Forelimb muscle (tissue), 1 donor: Measurements from ENCODE around the gene MECP2. TPM values are rescaled to one million over a fixed set of nuclear protein-coding genes. Genes with fewer than 3 reads are reported as not detected.
"Not testable (repeated sequence)": the region's sequence is repeated elsewhere in the genome, so short reads cannot be mapped to it uniquely, and the experiment has no call there.

Source experiments
- DNase-seq: peaks from one replicate; pipeline ENCODE4 v3.0.0-alpha.2; 2013; ENCODE audit warnings: low read depth
- polyA plus RNA-seq: library from polyadenylated mRNA; unstranded; fragments of 120-200 nt; gene quantifications from one replicate; pipeline ENCODE4 v1.2.1, GENCODE V29; 2013; ENCODE audit not compliant: insufficient read length

The MECP2 gene
- polyA plus RNA-seq, 1 donor, result 21.2 TPM

DNA sequence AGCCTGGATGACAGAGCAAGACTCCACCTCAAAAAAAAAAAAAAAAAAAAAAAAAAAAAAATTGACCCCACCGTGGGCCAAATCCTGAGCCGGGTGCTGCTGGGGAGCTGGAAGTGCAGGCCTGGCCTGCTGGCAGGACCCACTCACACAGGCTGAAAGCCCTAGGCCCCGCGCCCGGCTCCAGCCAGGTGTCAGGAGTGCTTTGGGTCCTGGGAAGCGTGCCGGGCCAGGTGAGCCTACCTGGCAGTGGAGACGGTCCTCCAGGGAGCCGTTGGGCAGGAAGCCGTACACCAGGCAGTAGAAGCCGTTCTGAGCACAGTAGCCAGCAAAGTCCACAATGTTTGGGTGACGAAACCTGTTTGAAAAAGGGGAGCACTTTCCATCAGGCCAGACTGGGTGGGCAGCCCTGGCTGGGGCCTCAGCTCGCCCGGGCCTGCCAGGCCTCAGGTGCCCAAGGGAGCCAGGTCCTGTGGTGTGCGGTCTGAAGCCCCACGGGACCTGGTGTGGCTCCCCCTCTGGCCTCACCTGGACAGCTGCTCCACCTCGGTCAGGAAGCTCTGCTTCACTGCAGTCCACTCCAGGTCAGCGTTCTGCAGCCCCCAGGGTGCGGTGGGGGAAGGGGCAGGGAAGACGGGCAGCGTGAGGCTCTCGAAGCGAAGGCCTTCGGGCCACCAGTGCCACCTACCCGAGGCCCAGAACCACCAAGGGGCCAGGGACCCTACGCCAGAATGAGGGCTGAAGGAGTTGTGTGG, 79.6 kb downstream of the MECP2 start:
- no peak for DNase-seq

DNA sequence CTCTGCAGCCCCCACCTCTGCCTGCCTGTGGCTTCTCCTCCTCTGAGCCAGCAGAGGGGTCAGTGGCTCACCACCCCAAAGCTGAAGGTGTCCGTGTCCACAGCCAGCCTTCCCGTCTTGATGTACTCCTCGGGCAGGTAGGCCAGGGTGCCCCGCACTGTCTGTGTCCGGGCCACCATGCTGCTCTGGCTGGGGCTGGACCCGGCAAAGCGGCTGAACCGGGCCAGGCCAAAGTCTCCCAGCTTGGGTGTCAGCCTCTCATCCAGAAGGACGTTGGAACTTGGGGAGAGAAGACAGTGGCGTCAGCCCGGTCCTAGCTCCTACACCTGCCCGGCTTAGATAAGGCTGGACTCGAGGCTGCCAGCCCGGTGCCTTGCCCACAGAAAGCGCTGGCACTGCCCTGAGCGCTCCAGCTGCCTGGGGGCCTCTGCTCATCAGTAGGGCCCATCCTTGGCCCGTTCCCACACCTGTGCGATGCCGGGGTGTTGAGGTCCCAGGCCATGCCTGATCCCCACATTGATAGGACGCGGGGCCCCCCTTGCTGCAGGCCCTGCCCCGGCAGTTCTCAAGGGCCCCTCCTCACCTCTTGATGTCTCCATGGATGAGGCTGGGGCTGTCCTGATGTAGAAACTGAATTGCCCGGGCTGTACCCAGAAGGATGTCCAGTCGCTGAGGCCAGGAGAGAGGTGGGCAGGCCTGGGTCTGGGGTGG, 81.0 kb downstream of the MECP2 start:
- DNase-seq, result no peak

DNA sequence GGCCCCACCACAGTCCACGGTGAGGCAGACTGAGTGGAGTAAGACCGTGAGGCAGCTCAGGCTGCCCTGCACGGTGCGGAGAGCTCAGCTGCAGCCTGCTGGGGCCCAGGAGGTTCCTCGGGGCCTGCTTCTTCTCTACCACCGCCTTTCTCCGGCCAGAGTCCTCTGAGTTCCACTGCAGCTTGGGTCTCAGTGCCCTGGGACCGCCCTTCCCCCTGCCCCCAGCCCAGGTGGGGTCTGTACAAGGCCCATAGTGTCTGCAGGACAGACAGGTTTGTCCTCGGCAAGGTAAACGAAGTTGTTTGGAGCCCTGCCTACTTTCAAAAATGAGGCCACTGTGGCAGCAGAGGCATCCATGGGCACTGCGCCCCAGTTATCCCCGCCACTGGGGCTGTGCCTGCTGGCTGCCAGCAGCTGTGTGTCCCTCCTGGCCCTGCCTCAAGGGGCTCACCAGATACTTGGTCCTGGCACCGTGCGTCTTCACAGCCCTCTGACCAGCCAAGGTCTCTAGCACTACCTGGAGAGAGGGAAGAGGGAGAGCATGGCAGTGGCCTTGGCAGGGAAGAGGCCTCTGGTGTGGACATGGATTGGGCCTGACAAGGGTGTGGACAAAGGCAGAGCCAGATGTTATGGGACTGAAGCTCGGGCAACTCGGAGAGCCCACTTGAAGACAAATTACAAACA, 81.8 kb downstream of the MECP2 start:
- DNase-seq, result no peak

DNA sequence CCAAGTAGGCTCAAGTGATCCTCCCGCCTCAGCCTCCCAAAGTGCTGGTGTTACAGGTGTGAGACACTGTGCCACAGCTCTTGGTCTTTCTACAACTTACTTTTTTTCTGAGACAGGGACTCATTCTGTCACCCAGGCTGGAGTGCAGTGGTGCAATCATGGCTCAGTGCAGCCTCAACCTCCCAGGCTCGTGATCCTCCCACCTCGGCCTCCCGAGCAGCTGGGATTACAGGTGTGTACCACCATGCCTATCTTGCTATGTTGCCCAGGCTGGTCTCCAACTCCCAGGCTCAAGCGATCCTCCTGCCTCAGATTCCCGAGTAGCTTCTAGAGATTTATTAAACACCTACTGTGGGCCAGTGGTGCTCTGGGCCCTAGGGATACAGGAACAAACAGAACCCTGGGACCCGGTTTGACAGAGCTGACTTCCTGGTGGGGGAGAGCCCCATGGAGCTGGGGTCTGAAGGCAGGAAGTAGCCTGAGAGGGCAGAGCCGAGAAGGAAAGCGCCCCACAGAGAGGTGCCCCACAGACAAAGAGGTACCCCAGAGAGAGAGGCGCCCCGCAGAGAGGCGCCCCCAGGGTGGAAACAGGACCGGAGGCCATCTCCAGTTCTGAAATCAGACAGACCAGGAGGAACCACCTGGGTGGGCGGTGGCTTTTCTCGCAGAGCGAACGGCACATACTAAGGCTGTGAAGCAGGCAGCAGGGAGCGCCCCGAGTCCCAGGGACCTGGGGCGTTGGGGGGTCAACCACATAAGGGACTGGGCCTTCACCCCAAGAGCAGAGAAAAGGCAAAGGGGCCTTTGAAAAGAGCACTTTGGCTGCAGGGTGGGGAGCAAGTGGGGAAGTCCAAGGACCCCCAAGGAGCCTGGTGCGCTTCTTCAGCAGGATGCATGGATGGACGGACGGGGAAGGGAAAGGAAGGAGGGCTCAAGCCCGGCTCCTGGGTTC, 82.8 kb downstream of the MECP2 start:
- DNase-seq, result no peak

- no peak for DNase-seq
These were observed 83.7 kb downstream of the MECP2 start for GRCh38 chrX:154013614-154014360.

DNA sequence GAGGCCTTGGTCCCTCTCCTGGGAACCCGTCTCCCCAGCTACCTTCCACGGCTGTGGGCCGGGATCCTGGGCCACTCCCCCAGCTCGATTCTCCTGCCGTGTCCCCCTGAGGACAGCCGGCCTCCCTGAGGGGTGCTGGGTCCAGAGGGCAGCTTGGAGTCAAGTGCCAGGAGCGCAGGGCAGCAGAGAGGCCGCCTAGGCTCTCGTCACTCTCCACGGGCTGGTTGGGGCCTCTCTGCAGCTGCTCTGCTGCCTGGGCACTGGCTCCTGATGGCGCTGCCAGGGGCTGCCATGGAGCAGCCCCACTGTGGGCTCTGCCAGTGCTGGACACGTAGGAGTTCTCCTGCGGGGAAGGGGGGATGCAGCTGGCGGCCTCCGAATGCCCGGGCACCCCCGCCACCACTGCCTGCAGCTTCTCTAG, 84.5 kb downstream of the MECP2 start:
- DNase-seq, result no peak

GRCh38 chrX:154012336-154012991, 85.1 kb downstream of the MECP2 start:
- DNase-seq, result no peak

DNA sequence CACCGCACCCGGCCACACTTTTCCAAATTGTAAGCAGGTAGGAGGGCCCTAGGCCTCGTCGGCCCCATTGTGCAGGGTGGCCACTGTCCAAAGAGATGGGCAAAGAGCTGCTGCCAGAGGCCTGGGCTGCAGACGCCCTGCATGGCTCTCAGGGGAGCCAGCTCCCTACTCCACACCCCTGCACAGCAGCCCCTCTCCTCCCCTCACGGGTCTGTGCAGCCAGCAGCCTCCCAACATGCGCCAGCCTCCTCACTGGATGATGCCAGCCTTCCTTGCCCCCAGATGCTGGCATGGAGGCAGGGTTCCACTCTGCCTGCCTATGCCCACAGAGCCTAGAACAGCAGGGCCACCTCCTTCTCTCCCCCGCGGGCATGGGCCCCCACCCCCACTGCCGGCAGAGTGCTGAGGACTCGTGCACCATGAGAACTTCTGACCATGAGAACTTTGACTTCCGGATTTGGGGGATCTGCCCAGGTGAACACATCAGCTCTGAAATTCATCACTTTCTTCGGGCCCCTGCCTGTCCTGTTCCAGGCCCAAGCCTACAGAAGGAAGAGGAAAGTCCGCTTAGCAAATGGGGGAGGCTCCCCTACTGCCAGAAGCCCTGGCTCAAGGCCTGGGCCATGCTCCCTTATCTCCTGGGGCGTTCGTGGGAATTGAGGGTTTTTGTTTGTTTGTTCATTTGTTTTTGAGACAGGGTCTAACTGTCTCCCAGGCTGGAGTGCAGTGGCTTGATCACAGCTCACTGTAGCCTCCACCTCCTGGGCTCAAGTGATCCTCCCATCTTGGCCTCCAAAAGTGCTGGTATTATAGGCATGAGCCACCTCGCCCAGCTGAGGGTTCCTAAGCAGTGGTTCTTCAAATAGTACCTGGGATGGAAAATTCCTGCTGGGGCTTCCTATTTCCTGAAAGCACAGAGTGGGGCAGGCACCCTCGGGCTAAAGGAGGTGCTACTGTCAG, 85.9 kb downstream of the MECP2 start:
- no peak for DNase-seq

- no peak for DNase-seq
These were observed 87.0 kb downstream of the MECP2 start for GRCh38 chrX:154010330-154011087.

- no peak for DNase-seq
These were observed 89.0 kb downstream of the MECP2 start for GRCh38 chrX:154008521-154008920.

DNA sequence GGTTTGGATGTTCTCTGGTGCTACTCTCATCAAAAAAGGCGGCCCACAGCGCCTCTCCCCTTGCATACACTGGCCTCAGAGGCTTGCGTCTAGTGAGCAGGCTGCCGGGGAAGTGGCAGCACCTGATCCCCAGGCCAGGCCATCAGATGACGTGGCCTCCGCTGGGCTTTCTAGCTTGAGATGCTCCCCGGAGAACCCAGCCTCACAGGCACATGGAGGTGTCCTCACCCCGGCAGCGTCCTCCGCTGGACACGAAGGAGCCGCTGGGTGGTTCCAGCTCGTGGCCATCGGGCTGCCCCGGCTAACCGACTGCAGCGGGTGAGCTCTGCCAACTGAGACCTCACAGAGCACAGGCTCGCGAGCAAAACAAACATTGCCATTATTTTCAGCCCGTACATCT, 90.6 kb downstream of the MECP2 start:
- no peak for DNase-seq

GRCh38 chrX:154004315-154004714, 93.2 kb downstream of the MECP2 start:
- DNase-seq, result no peak

DNA sequence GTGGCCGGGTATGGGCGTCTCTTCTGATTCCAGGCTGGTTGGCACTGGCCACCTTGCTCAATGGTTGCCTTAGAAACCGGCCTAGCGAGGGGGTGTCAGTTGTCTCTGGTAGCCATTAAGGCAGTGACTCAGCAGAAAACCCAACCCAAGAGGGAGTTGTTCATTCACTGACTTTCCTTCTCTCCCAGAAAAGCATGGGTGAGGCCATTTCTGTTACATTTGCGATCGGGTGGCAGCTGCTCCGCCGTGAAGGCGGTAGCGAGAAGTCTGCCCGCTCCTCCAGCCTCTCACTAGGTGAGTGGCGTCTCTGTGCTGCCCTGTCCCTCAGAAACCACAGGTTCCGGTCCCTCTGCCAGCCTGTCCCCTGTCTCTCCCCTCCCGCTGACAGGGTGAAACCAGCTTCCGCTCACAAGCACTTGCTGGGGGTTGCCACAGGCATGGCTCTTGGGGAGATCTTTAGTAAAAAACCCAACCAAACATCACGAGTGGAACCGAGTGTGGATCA, 95.2 kb downstream of the MECP2 start:
- no peak for DNase-seq

GRCh38 chrX:154000051-154000450, 97.5 kb downstream of the MECP2 start:
- no peak for DNase-seq

- DNase-seq, result no peak
These were observed 98.0 kb downstream of the MECP2 start for GRCh38 chrX:153999359-154000037.

DNA sequence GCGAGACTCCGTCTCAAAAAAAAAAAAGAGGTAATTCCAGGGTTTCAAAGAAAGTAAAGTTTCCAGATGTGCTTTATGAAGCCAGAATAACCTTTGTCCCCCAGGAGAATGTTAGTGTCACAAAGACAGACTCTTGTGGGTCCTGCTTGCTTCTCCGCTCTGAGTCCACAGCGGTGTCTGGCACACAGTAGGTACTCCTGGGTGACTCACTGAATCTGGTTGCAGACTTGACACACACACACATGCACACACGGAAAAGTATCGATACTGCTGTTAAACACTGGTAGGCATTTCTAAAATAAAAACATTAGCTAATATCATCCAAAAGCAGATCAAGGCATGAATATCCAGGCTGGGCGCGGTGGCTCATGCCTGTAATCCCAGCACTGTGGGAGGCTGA, 102.0 kb downstream of the MECP2 start:
- DNase-seq, result no peak

- not testable (repeated sequence) for DNase-seq
These were observed 103.1 kb downstream of the MECP2 start for GRCh38 chrX:153994398-153994797.

GRCh38 chrX:153993978-153994377, 103.5 kb downstream of the MECP2 start:
- DNase-seq, result no peak
